Measurements from ENCODE around the gene CAMK1D. TPM values are rescaled to one million over a fixed set of nuclear protein-coding genes. Genes with fewer than 3 reads are reported as not detected.

CAMK1D gene
- total RNA-seq, 1 donor = 11.2 TPM

GRCh38 chr10:12381536-12382156 is 32.3 kb downstream of the CAMK1D start:
- no peak overlapping the region for H2AFZ ChIP-seq (ENCODE audit: low read length)
- TF ChIP-seq CTCF (IDR thresholded peaks at IDR 0.05; ENCODE audit: extremely low read depth, low read depth, low read length) = no peak
- H3K36me3 ChIP-seq (ENCODE audit: insufficient read depth, low read length) = no peaks in the 10 kb centered on the region
- H3K4me2 ChIP-seq (ENCODE audit: insufficient read depth, low read length) = no peak overlapping the region
- peaks cover 11% of the 10 kb centered on the region for H3K4me1 ChIP-seq (ENCODE audit: insufficient read depth, low read length)
- no peaks in the 10 kb centered on the region for H4K20me1 ChIP-seq (ENCODE audit: insufficient read depth, low read length)
- no peaks in the 10 kb centered on the region for H3K27me3 ChIP-seq (ENCODE audit: insufficient read depth, low read length)
- H3K27ac ChIP-seq (ENCODE audit: low read depth, low read length) = no peak overlapping the region
- H3K4me3 ChIP-seq (ENCODE audit: insufficient read depth, low read length) = no peak overlapping the region
- DNase-seq (ENCODE audit: insufficient read length, low spot score, missing footprints) = no peak
- H3K9me3 ChIP-seq (ENCODE audit: low read depth, low read length) = no peaks in the 10 kb centered on the region
- no peaks in the 10 kb centered on the region for H3K79me2 ChIP-seq (ENCODE audit: insufficient read depth, low read length)

- Histone ChIP-seq H3K9me3 (ENCODE audit: low read depth, low read length) (no peaks in the 10 kb centered on the region), H3K4me1 (ENCODE audit: insufficient read depth, low read length) (peaks cover 11% of the 10 kb centered on the region), H3K27me3 (ENCODE audit: insufficient read depth, low read length) (no peaks in the 10 kb centered on the region), H4K20me1 (ENCODE audit: insufficient read depth, low read length) (no peaks in the 10 kb centered on the region), H3K4me3 (ENCODE audit: insufficient read depth, low read length) (no peak overlapping the region), H3K4me2 (ENCODE audit: insufficient read depth, low read length) (no peak overlapping the region), H3K79me2 (ENCODE audit: insufficient read depth, low read length) (no peaks in the 10 kb centered on the region), H3K36me3 (ENCODE audit: insufficient read depth, low read length) (no peaks in the 10 kb centered on the region), H2AFZ (ENCODE audit: low read length) (no peak overlapping the region), H3K27ac (ENCODE audit: low read depth, low read length) (no peak overlapping the region)
- no peak for TF ChIP-seq CTCF (IDR thresholded peaks at IDR 0.05; ENCODE audit: extremely low read depth, low read depth, low read length)
- no peak for DNase-seq (ENCODE audit: insufficient read length, low spot score, missing footprints)
Observed at GRCh38 chr10:12382157-12382548, 32.8 kb downstream of the CAMK1D start.

- no peaks in the 10 kb centered on the region for H4K20me1 ChIP-seq (ENCODE audit: insufficient read depth, low read length)
- no peaks in the 10 kb centered on the region for H3K9me3 ChIP-seq (ENCODE audit: low read depth, low read length)
- peak overlapping the region; percentile 34 for H3K4me2 ChIP-seq (ENCODE audit: insufficient read depth, low read length)
- no peak overlapping the region for H3K4me3 ChIP-seq (ENCODE audit: insufficient read depth, low read length)
- H2AFZ ChIP-seq (ENCODE audit: low read length) = no peak overlapping the region
- TF ChIP-seq CTCF (IDR thresholded peaks at IDR 0.05; ENCODE audit: extremely low read depth, low read depth, low read length) = no peak
- no peaks in the 10 kb centered on the region for H3K36me3 ChIP-seq (ENCODE audit: insufficient read depth, low read length)
- H3K79me2 ChIP-seq (ENCODE audit: insufficient read depth, low read length) = no peaks in the 10 kb centered on the region
- H3K27ac ChIP-seq (ENCODE audit: low read depth, low read length) = no peak overlapping the region
- no peaks in the 10 kb centered on the region for H3K27me3 ChIP-seq (ENCODE audit: insufficient read depth, low read length)
- H3K4me1 ChIP-seq (ENCODE audit: insufficient read depth, low read length) = peaks cover 11% of the 10 kb centered on the region
- DNase-seq (ENCODE audit: insufficient read length, low spot score, missing footprints) = no peak
Observed at GRCh38 chr10:12382956-12383531, 33.7 kb downstream of the CAMK1D start.

- H3K4me3 ChIP-seq (ENCODE audit: insufficient read depth, low read length) = no peak overlapping the region
- H2AFZ ChIP-seq (ENCODE audit: low read length) = no peak overlapping the region
- H3K27ac ChIP-seq (ENCODE audit: low read depth, low read length) = no peak overlapping the region
- H3K79me2 ChIP-seq (ENCODE audit: insufficient read depth, low read length) = no peaks in the 10 kb centered on the region
- TF ChIP-seq CTCF (IDR thresholded peaks at IDR 0.05; ENCODE audit: extremely low read depth, low read depth, low read length) = no peak
- no peaks in the 10 kb centered on the region for H4K20me1 ChIP-seq (ENCODE audit: insufficient read depth, low read length)
- H3K27me3 ChIP-seq (ENCODE audit: insufficient read depth, low read length) = no peaks in the 10 kb centered on the region
- H3K36me3 ChIP-seq (ENCODE audit: insufficient read depth, low read length) = no peaks in the 10 kb centered on the region
- no peak for DNase-seq (ENCODE audit: insufficient read length, low spot score, missing footprints)
- H3K4me2 ChIP-seq (ENCODE audit: insufficient read depth, low read length) = no peak overlapping the region
- H3K9me3 ChIP-seq (ENCODE audit: low read depth, low read length) = no peaks in the 10 kb centered on the region
- peaks cover 11% of the 10 kb centered on the region for H3K4me1 ChIP-seq (ENCODE audit: insufficient read depth, low read length)
Observed at GRCh38 chr10:12384906-12385305, 35.6 kb downstream of the CAMK1D start.

Data from osteoblast (primary cell).